Measurements from ENCODE around the gene KLHL25. TPM values are rescaled to one million over a fixed set of nuclear protein-coding genes. Genes with fewer than 3 reads are reported as not detected.

The KLHL25 gene
- total and polyA plus RNA-seq, 2 of the 13 experiments (the other 11 are each of a cell fraction or from before 2014, with no cell fraction given) = 3.7 to 8.2 TPM

DNA sequence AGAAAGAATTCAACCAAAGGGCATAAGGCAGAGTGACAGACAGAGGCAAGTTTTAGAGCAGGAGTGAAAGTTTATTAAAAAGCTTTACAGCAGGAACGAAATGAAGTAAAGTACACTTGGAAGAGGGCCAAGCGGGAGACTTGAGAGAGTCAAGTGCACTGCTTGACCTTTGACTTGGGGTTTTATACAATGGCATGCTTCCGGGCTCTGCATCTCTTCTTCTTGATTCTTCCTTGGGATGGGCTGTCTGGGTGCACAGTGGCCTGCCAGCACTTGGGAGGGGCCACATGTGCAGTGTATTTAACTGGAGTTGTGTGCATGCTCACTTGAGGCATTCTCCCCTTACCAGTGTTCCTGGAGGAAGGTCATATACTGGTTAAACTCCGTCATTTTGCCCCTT, 30.4 kb upstream of the KLHL25 start (continued):
- TF ChIP-seq, protein P1, sequence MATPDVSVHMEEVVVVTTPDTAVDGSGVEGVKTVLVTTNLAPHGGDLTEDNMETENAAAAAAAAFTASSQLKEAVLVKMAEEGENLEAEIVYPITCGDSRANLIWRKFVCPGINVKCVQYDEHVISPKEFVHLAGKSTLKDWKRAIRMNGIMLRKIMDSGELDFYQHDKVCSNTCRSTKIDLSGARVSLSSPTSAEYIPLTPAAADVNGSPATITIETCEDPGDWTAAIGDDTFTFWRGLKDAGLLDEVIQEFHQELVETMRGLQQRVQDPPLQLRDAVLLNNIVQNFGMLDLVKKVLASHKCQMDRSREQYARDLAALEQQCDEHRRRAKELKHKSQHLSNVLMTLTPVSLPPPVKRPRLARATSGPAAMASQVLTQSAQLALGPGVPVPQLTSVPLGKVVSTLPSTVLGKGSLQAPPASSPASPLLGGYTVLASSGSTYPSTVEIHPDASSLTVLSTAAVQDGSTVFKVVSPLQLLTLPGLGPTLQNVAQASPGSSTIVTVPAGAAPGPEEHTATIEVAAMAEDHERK (CRISPR knock-in tag; IDR thresholded peaks at IDR 0.05; ENCODE audit: low read depth) = no peak
- no peak for TF ChIP-seq NR2F6 (IDR thresholded peaks at IDR 0.05)
- no peak for TF ChIP-seq NR2F6 (CRISPR knock-in tag; IDR thresholded peaks at IDR 0.05)
- no peak for TF ChIP-seq SAP130 (CRISPR knock-in tag; IDR thresholded peaks at IDR 0.05; ENCODE audit: low read depth)

DNA sequence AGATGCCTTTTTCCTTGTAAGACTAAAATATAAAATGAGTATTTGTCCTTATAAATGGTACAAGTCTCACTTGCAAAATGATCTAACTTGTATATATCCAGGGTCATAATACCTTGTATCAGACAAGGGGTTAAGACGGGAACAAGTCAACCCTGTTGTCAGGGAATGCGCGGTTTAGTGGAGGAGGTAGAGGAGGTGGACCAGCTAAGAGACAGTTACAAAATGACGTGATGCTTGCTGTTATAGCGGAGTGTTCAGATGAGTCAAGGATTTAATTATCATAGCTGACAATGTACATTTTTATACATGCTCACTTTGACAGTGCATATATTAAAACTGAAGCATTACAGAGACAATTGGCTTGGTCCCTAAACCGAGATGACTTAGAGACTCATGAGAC, 26.8 kb upstream of the KLHL25 start:
- H3K4me3 ChIP-seq (replicated peaks in 1 of 3; ENCODE audit: insufficient read depth in 1 of 3, low read depth in 2 of 3, low read length in 3 of 3) = no peak overlapping the region
- H3K4me1 ChIP-seq (ENCODE audit: insufficient read depth, low read length) = no peaks in the 10 kb centered on the region
- ATAC-seq (no peak), FAIRE-seq (no peak), DNase-seq (ENCODE audit: low spot score) (no peak)
- H3K27me3 ChIP-seq (ENCODE audit: control insufficient read depth in 1 of 2, insufficient read depth in 2 of 2, low read length in 2 of 2) = no peaks in the 10 kb centered on the region; a peak in 1 of 5 replicates
- no peaks in the 10 kb centered on the region for H3K9me3 ChIP-seq (ENCODE audit: low read length)
- CTCF ChIA-PET (ENCODE audit: low intra/inter-chr PET ratio, low total read pairs) = no interaction called here
- intact Hi-C loops (cut with micrococcal nuclease; ENCODE audit: unreplicated experiment) (no loop called here), in situ Hi-C loops (cut with HindIII; ENCODE audit: extremely low pct_ligation_motif_present, low pct_unique_long_range_greater_than_20kb) (no loop called here)
- H3K27ac ChIP-seq (ENCODE audit: extremely low read length, insufficient read depth, low read length) = no peak overlapping the region
- no peak overlapping the region for H2AFZ ChIP-seq (ENCODE audit: low read length)
- H3K9ac ChIP-seq (ENCODE audit: insufficient read depth, low read depth, low read length) = no peak overlapping the region
- POLR2A ChIA-PET = no interaction called here
- 47% methylated on average over 6 of the region's 6 CpGs for WGBS (ENCODE audit: low lambda C conversion rate)
- H3K79me2 ChIP-seq (ENCODE audit: insufficient read depth, low read length) = no peaks in the 10 kb centered on the region
- no peaks in the 10 kb centered on the region for H4K20me1 ChIP-seq (ENCODE audit: insufficient read depth, low read length)
- no peak overlapping the region for H3K4me2 ChIP-seq (ENCODE audit: low read depth, low read length)
- no TSS peak for BruUV-seq (replicated peaks)
- no peaks in the 10 kb centered on the region for H3K36me3 ChIP-seq (replicated peaks in 1 of 2; ENCODE audit: control insufficient read depth in 1 of 2, insufficient read depth in 2 of 2, low read length in 2 of 2)
- TF ChIP-seq GATAD1 (CRISPR knock-in tag; IDR thresholded peaks at IDR 0.05) (no peak), CHCHD3 (CRISPR knock-in tag; IDR thresholded peaks at IDR 0.05) (no peak), NKX3-1 (CRISPR knock-in tag; IDR thresholded peaks at IDR 0.05) (no peak), ZNF781 (CRISPR knock-in tag; IDR thresholded peaks at IDR 0.05; ENCODE audit: borderline replicate concordance, not compliant biosample characterization) (no peak), NFATC3 (CRISPR knock-in tag; IDR thresholded peaks at IDR 0.05) (no peak), TRIM24 (CRISPR knock-in tag; IDR thresholded peaks at IDR 0.05) (no peak), HNRNPLL (IDR thresholded peaks at IDR 0.05; ENCODE audit: low read depth, low read length, poor library complexity, severe bottlenecking) (no peak), GRHL1 (CRISPR knock-in tag; conservative IDR thresholded peaks at IDR 0.05) (no peak)
- TF ChIP-seq, protein P2, sequence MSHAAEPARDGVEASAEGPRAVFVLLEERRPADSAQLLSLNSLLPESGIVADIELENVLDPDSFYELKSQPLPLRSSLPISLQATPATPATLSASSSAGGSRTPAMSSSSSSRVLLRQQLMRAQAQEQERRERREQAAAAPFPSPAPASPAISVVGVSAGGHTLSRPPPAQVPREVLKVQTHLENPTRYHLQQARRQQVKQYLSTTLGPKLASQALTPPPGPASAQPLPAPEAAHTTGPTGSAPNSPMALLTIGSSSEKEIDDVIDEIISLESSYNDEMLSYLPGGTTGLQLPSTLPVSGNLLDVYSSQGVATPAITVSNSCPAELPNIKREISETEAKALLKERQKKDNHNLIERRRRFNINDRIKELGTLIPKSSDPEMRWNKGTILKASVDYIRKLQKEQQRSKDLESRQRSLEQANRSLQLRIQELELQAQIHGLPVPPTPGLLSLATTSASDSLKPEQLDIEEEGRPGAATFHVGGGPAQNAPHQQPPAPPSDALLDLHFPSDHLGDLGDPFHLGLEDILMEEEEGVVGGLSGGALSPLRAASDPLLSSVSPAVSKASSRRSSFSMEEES (CRISPR knock-in tag; IDR thresholded peaks at IDR 0.05) = no peak
- TF ChIP-seq, protein P3, sequence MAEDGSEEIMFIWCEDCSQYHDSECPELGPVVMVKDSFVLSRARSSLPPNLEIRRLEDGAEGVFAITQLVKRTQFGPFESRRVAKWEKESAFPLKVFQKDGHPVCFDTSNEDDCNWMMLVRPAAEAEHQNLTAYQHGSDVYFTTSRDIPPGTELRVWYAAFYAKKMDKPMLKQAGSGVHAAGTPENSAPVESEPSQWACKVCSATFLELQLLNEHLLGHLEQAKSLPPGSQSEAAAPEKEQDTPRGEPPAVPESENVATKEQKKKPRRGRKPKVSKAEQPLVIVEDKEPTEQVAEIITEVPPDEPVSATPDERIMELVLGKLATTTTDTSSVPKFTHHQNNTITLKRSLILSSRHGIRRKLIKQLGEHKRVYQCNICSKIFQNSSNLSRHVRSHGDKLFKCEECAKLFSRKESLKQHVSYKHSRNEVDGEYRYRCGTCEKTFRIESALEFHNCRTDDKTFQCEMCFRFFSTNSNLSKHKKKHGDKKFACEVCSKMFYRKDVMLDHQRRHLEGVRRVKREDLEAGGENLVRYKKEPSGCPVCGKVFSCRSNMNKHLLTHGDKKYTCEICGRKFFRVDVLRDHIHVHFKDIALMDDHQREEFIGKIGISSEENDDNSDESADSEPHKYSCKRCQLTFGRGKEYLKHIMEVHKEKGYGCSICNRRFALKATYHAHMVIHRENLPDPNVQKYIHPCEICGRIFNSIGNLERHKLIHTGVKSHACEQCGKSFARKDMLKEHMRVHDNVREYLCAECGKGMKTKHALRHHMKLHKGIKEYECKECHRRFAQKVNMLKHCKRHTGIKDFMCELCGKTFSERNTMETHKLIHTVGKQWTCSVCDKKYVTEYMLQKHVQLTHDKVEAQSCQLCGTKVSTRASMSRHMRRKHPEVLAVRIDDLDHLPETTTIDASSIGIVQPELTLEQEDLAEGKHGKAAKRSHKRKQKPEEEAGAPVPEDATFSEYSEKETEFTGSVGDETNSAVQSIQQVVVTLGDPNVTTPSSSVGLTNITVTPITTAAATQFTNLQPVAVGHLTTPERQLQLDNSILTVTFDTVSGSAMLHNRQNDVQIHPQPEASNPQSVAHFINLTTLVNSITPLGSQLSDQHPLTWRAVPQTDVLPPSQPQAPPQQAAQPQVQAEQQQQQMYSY (CRISPR knock-in tag; IDR thresholded peaks at IDR 0.05) = no peak
- TF ChIP-seq, protein P4, sequence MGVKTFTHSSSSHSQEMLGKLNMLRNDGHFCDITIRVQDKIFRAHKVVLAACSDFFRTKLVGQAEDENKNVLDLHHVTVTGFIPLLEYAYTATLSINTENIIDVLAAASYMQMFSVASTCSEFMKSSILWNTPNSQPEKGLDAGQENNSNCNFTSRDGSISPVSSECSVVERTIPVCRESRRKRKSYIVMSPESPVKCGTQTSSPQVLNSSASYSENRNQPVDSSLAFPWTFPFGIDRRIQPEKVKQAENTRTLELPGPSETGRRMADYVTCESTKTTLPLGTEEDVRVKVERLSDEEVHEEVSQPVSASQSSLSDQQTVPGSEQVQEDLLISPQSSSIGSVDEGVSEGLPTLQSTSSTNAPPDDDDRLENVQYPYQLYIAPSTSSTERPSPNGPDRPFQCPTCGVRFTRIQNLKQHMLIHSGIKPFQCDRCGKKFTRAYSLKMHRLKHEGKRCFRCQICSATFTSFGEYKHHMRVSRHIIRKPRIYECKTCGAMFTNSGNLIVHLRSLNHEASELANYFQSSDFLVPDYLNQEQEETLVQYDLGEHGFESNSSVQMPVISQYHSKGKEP (CRISPR knock-in tag; IDR thresholded peaks at IDR 0.05) = no peak

All from HepG2 (cell line).